GM13976 (cell line): ENCODE results near the gene TMEM129.

Source experiments
- DNase-seq: peaks from one replicate; pipeline ENCODE4 v3.0.0; 2012; ENCODE audit warnings: low spot score
- CTCF ChIP-seq: IDR thresholded peaks from 2 replicates; pipeline ENCODE4 v1.5.1; 2012; ENCODE audit warnings: borderline replicate concordance, mild to moderate bottlenecking; ENCODE audit not compliant: insufficient read depth; ENCODE audit errors: extremely low read depth, missing control alignments, control extremely low read depth
- in situ Hi-C: fragments of 300-500 bp; cut with MboI; formaldehyde crosslinking; loops from one replicate; pipeline ENCODE4 v1.12.0; 2022; ENCODE audit warnings: low sequenced_read_pairs, mixed read lengths, inconsistent platforms; ENCODE audit not compliant: unreplicated experiment

The TMEM129 gene

GRCh38 chr4:1669270-1669669, 51.9 kb downstream of the TMEM129 start:
- DNase-seq = no peak
- in situ Hi-C loops = no loop called here
- TF ChIP-seq CTCF = no peak

- TF ChIP-seq CTCF = no peak
- in situ Hi-C loops = no loop called here
- no peak for DNase-seq
Observed at GRCh38 chr4:1668488-1668840, 52.7 kb downstream of the TMEM129 start.

- no peak for TF ChIP-seq CTCF
- in situ Hi-C loops = no loop called here
- no peak for DNase-seq
Observed at GRCh38 chr4:1667273-1667672, 53.9 kb downstream of the TMEM129 start.

- no peak for DNase-seq
- no peak for TF ChIP-seq CTCF
- in situ Hi-C loops = no loop called here
Observed at GRCh38 chr4:1666391-1666790, 54.7 kb downstream of the TMEM129 start.
